Measurements from ENCODE around the gene NUBPL. TPM values are rescaled to one million over a fixed set of nuclear protein-coding genes. Genes with fewer than 3 reads are reported as not detected.

The NUBPL gene
- total RNA-seq, 4 donors from 2014 or later = 7.5 to 28.9 (median 11.9) TPM

DNA sequence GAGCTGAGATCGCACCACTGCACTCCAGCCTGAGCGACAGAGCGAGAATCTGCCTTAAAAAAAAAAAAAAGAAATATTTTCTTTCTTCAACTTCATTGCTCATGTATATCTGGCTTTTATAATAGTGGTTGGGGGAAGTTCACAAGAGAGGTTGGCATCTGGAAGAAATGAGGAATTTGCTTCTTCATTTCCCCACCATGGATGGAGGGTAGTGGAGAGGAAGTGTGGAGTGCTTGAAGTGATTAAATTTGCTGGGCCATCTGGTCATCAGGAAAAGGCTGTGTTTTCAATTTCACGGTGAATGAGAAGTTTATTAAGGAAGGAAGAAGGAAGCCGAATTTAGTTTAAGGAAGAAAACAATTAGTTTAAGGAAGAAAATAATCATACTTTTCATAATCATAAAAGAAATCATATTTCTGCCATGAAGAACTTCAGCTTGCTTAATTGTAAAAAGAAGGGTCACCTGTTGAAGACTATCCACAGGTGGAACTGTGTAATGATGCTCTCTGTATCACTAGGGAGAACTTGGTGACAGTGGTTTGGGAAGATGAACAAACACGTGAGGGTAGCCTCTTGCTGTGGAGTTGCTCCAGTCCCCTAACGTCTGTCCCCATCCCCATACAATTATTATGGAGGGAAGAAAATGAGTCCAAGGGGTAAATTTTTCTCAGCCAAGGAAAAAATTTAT lies 318.6 kb downstream of the NUBPL start:
- TF ChIP-seq POLR2A (IDR thresholded peaks at IDR 0.05) (no peak), POLR2AphosphoS5 (IDR thresholded peaks at IDR 0.05) (no peak), EP300 (IDR thresholded peaks at IDR 0.05) (no peak)
- TF ChIP-seq, protein P1, sequence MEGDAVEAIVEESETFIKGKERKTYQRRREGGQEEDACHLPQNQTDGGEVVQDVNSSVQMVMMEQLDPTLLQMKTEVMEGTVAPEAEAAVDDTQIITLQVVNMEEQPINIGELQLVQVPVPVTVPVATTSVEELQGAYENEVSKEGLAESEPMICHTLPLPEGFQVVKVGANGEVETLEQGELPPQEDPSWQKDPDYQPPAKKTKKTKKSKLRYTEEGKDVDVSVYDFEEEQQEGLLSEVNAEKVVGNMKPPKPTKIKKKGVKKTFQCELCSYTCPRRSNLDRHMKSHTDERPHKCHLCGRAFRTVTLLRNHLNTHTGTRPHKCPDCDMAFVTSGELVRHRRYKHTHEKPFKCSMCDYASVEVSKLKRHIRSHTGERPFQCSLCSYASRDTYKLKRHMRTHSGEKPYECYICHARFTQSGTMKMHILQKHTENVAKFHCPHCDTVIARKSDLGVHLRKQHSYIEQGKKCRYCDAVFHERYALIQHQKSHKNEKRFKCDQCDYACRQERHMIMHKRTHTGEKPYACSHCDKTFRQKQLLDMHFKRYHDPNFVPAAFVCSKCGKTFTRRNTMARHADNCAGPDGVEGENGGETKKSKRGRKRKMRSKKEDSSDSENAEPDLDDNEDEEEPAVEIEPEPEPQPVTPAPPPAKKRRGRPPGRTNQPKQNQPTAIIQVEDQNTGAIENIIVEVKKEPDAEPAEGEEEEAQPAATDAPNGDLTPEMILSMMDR (IDR thresholded peaks at IDR 0.05) = no peak
- 74% methylated on average over 7 of the region's 7 CpGs for WGBS
- H3K4me1 ChIP-seq = no peaks in the 10 kb centered on the region
- H3K27me3 ChIP-seq = no peaks in the 10 kb centered on the region
- no peaks in the 10 kb centered on the region for H3K9me3 ChIP-seq
- H3K4me3 ChIP-seq = no peak overlapping the region
- no peak for DNase-seq (ENCODE audit: low spot score in 2 of 2)
- no peak overlapping the region for H3K27ac ChIP-seq
- H3K36me3 ChIP-seq = no peaks in the 10 kb centered on the region

DNA sequence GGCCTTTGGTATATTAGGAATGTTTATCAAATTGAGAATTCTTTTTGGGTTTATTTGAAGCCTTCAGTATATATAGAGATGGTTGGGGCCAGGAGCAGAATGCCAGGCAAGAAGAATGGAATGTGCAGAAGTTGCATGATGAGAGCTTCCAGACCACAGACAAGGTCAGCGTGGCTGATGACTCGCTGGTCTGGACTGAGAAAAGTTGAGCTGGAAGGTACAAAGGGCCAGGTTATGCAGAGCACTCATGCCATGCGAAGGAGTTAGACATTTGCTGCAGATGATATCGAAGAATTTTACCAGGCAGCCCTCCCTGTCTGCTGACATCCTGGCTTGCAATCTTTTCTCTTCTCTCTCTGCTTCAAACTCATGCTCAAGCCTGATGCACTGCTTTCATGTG lies 319.7 kb downstream of the NUBPL start:
- Histone ChIP-seq H3K27me3 (no peaks in the 10 kb centered on the region), H3K36me3 (no peaks in the 10 kb centered on the region), H3K27ac (no peak overlapping the region), H3K9me3 (no peaks in the 10 kb centered on the region), H3K4me1 (no peaks in the 10 kb centered on the region), H3K4me3 (no peak overlapping the region)
- DNase-seq (ENCODE audit: low spot score in 2 of 2) = no peak
- WGBS = 80% methylated on average over 4 of the region's 4 CpGs
- no peak for TF ChIP-seq POLR2A (IDR thresholded peaks at IDR 0.05)
- TF ChIP-seq, protein P1 (IDR thresholded peaks at IDR 0.05) = no peak
- no peak for TF ChIP-seq POLR2AphosphoS5 (IDR thresholded peaks at IDR 0.05)
- TF ChIP-seq EP300 (IDR thresholded peaks at IDR 0.05) = no peak

DNA sequence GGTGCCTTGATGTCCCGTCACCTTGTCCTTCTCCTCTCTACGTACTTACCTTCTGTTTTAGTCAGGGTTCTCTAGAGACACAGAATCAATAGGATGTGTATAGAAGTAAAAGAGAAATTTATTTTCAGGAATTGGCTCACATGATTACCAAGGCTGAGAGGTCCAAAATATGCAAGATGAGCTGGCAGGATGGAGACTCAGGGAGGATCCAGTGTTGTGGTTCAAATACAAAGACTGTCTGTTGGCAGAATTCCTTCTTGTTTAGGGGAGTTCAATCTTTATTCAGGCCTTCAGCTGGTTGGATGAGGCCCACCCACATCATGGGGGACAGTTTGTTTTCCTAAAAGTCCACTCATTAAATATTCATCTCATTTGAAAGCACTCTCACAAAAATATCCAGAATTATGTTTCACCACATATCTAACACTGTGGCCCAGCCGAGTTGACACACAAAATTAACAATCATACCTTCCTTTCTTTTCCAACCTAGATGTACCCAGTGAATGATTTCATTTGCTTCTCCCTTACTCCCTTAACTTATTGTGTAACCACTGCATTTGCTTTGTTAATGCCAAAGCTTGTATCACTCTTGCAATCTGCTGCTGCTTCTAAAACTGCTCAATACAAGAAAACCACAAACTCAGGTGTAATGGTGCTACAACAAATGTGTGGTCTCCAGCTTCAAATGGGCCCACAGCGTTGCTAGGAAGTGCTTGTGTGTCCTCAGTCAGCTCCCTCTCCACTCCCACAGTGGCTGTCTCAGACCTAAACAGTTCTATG lies 320.5 kb downstream of the NUBPL start:
- H3K27ac ChIP-seq = no peak overlapping the region
- no peak for DNase-seq (ENCODE audit: low spot score in 2 of 2)
- H3K9me3 ChIP-seq = no peaks in the 10 kb centered on the region
- H3K4me1 ChIP-seq = no peaks in the 10 kb centered on the region
- H3K36me3 ChIP-seq = no peaks in the 10 kb centered on the region
- no peaks in the 10 kb centered on the region for H3K27me3 ChIP-seq
- TF ChIP-seq EP300 (IDR thresholded peaks at IDR 0.05) = no peak
- TF ChIP-seq, protein P1 (IDR thresholded peaks at IDR 0.05) = no peak
- no peak for TF ChIP-seq POLR2AphosphoS5 (IDR thresholded peaks at IDR 0.05)
- TF ChIP-seq POLR2A (IDR thresholded peaks at IDR 0.05) = no peak
- WGBS = 94% methylated on average over 4 of the region's 4 CpGs
- no peak overlapping the region for H3K4me3 ChIP-seq

DNA sequence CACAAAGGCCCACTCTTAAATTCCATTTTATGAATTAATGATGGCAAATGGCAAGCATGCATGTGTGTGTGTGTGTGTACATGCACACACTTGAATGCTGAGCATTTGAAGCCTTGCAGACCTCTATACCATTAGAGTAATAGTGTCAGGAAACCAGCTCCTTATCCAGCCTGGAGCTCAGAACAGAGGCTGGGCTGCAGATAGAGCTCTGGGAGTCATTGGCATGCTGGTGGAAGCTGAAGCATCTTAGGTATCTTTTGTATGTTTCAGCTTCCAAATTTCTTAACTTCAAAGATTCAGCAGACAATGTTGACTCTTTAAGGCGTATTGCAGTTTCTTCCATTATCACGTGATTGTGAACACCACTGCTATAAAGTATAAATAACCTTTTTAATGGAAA lies 323.0 kb downstream of the NUBPL start:
- 92% methylated on average over 2 of the region's 2 CpGs for WGBS

More for the DNA sequence above, 323.0 kb downstream of the NUBPL start:
- Histone ChIP-seq H3K9me3 (no peaks in the 10 kb centered on the region), H3K36me3 (no peaks in the 10 kb centered on the region), H3K27me3 (no peaks in the 10 kb centered on the region), H3K4me3 (no peak overlapping the region), H3K4me1 (no peaks in the 10 kb centered on the region), H3K27ac (no peak overlapping the region)
- DNase-seq (ENCODE audit: low spot score in 2 of 2) = no peak
- TF ChIP-seq EP300 (IDR thresholded peaks at IDR 0.05) (no peak), POLR2A (IDR thresholded peaks at IDR 0.05) (no peak)
- TF ChIP-seq, protein P1 (IDR thresholded peaks at IDR 0.05) = no peak

Data from suprapubic skin (tissue), 4 donors.